ENCODE measurements around the gene TOGARAM2. TPM values are rescaled to one million over a fixed set of nuclear protein-coding genes. Genes with fewer than 3 reads are reported as not detected.
"Not testable (repeated sequence)": the region's sequence is repeated elsewhere in the genome, so short reads cannot be mapped to it uniquely, and the experiment has no call there.

Gene TOGARAM2
- total RNA-seq, 1 donor from 2014 or later: under 0.01 TPM

DNA sequence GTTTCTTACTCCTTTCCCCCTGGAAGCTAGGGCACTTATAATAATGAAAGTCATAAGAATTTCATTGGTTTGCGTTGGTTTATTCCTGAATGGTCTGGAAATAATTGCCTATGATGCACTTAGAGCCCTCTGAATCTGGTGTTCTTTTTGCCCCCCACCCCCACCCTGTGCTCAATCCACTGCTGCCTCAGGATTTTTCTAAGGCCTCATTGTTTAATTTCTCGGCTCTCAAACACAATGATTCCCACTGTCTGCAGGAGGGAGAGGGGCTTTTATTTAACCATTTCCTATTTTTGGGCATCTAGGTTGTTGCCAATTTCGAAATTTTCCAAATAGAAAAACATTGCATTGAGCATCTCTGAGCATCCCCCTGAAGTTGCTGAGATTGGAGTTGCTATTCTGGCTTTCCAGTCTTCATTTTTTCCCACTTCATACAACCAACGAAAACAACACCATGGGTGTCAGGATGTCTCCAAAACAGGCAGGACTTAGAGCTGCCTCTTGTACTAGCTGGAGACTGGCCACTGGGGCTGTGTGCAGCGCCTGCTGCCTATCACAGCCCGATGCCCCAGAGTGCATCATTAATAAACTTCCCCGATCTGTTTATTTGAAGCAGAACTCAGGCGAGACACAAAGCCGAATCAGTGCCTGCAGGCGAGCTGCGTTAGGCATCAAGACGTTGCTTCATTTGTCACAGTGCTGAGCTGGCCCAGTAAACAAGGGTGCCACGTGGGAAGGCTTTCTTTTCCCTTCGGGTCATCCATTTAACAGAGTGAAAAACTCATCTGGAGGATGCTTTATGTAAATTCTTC is 95.0 kb downstream of the TOGARAM2 start:
- DNase-seq: peak; percentile 69

GRCh38 chr2:29079887-29080286 is 98.8 kb downstream of the TOGARAM2 start:
- no peak for DNase-seq

- DNase-seq: no peak
Measured at GRCh38 chr2:29080886-29081743, 100.0 kb downstream of the TOGARAM2 start.

- DNase-seq: no peak
Measured at GRCh38 chr2:29082804-29083495, 101.9 kb downstream of the TOGARAM2 start.

- DNase-seq: no peak
Measured at GRCh38 chr2:29084554-29084953, 103.5 kb downstream of the TOGARAM2 start.

GRCh38 chr2:29090311-29090710 is 109.2 kb downstream of the TOGARAM2 start:
- not testable (repeated sequence) for DNase-seq

DNA sequence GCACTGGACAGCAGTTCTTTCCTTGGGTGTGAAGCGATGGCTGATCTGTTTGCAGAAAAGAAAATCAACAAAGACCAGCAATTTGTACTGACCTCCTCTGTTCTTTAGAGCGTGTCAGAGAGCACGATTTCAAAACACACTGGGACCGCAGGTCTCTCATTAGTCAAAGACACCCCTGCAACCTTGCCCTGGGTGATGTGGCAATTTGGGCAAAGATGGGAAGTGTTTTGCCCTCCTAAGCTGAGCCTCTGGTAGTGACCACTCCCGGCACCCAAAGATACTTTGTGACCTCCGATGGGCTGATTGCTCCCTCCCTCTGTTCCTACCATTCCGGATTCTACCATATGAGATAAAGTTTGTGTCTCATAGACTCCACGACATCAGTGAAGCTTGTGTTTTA is 115.9 kb downstream of the TOGARAM2 start:
- DNase-seq: no peak

DNA sequence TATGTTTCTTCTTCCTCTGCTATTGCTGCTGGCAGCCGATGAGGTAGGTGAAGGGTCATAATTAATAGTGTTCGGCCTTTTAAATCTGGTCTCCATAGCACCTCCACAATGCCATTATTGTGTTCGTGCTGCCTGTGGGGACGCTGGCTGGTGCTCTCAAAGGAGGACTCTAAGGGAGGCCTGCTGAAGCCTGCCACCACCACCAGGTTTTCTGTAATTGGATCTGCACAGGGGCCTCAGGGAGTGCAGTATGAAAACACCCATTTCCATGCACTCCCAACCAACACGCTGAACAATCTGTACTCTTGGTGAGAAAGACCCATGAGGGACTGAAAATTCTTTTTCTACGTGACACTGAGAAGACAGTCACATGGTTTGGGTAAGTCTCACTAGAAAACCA is 116.5 kb downstream of the TOGARAM2 start:
- DNase-seq: no peak

- DNase-seq: no peak
Measured at GRCh38 chr2:29100564-29100963, 119.5 kb downstream of the TOGARAM2 start.

Small RNA genes within 50 kb of the gene (small RNA-seq; reads per million reads assigned to genes)
- not detected for gene RF00019

Other genes with a start within 250 kb of the TOGARAM2 start
- gene PPP1CB, start 229.5 kb upstream of the TOGARAM2 start, total RNA-seq: 433 TPM
- gene SPDYA, start 170.5 kb upstream of the TOGARAM2 start, total RNA-seq: 1.4 TPM
- 42.0 TPM for gene TRMT61B, start 111.0 kb upstream of the TOGARAM2 start, total RNA-seq
- 55.1 TPM for gene WDR43, start 86.6 kb upstream of the TOGARAM2 start, total RNA-seq
- under 0.01 TPM for gene PCARE, start 93.2 kb downstream of the TOGARAM2 start, total RNA-seq
- gene CLIP4, start 134.1 kb downstream of the TOGARAM2 start, total RNA-seq: 51.5 TPM

Data from occipital lobe (tissue), 3 donors.